Loucy (cell line): ENCODE measurements around the gene CPT1C.

Experiments
- H2AFZ ChIP-seq: fragments of 200-600 bp; sonication (generic); 2 replicates; pipeline ENCODE4 v1.6.0; 2016; ENCODE audit warnings: antibody characterized with exemption, mild to moderate bottlenecking, low read length, moderate library complexity
- H3F3A ChIP-seq: fragments of 200-600 bp; 2 replicates; pipeline ENCODE4 v1.6.0; 2016; ENCODE audit warnings: antibody characterized with exemption, low read depth, mild to moderate bottlenecking
- H3K27me3 ChIP-seq: fragments of 200-600 bp; sonication (generic); 2 replicates; pipeline ENCODE4 v1.6.1; 2014; ENCODE audit warnings: low read length, mild to moderate bottlenecking; ENCODE audit not compliant: insufficient read depth, poor library complexity, severe bottlenecking
- H3K36me3 ChIP-seq: fragments of 200-600 bp; sonication (generic); 2 replicates; pipeline ENCODE4 v1.6.1; 2016; ENCODE audit warnings: low read length; ENCODE audit not compliant: insufficient read depth
- H3K4me1 ChIP-seq: fragments of 200-600 bp; sonication (generic); 2 replicates; pipeline ENCODE4 v1.5.1; 2014; ENCODE audit warnings: low read length, mild to moderate bottlenecking; ENCODE audit not compliant: insufficient read depth, poor library complexity, severe bottlenecking
- H3K4me2 ChIP-seq: fragments of 200-600 bp; sonication (generic); 2 replicates; pipeline ENCODE4 v1.6.0; 2014; ENCODE audit warnings: antibody characterized with exemption, low read length, low read depth, mild to moderate bottlenecking; ENCODE audit not compliant: poor library complexity, severe bottlenecking
- H3K4me3 ChIP-seq: fragments of 200-600 bp; sonication (generic); 2 replicates; pipeline ENCODE4 v1.5.1; 2014; ENCODE audit warnings: low read length, mild to moderate bottlenecking, mixed read lengths; ENCODE audit not compliant: poor library complexity, severe bottlenecking
- H3K79me2 ChIP-seq: fragments of 200-600 bp; sonication (generic); 2 replicates; pipeline ENCODE4 v1.6.1; 2014; ENCODE audit warnings: low read length; ENCODE audit not compliant: insufficient read depth
- H3K9ac ChIP-seq: fragments of 200-600 bp; sonication (generic); 2 replicates; pipeline ENCODE4 v1.6.0; 2014; ENCODE audit warnings: mild to moderate bottlenecking, low read depth, low read length, moderate library complexity; ENCODE audit not compliant: poor library complexity, severe bottlenecking
- H3K9me2 ChIP-seq: fragments of 200-600 bp; sonication (generic); replicated peaks from 2 replicates; pipeline ENCODE4 v1.6.1; 2016; ENCODE audit warnings: low read depth, low read length, mixed read lengths
- H3K9me3 ChIP-seq: fragments of 200-600 bp; sonication (generic); 2 replicates; pipeline ENCODE4 v1.6.1; 2014; ENCODE audit warnings: mild to moderate bottlenecking, antibody characterized with exemption, low read length, low read depth; ENCODE audit not compliant: insufficient read depth
- H4K20me1 ChIP-seq: fragments of 200-600 bp; sonication (generic); 2 replicates; pipeline ENCODE4 v1.6.0; 2014; ENCODE audit warnings: antibody characterized with exemption, low read length, mild to moderate bottlenecking; ENCODE audit not compliant: insufficient read depth, poor library complexity, severe bottlenecking
- CTCF ChIP-seq: fragments of 200-600 bp; sonication (generic); conservative IDR thresholded peaks from 2 replicates; pipeline ENCODE4 v1.5.1; 2014; ENCODE audit warnings: mild to moderate bottlenecking, antibody characterized with exemption, low read length
- EZH2phosphoT487 ChIP-seq: fragments of 200-600 bp; IDR thresholded peaks from 2 replicates; pipeline ENCODE4 v1.6.1; 2018; ENCODE audit warnings: antibody characterized with exemption, mild to moderate bottlenecking, moderate library complexity, borderline replicate concordance

Gene CPT1C

GRCh38 chr19:49685845-49686332, 5.0 kb upstream of the CPT1C start:
- no peak for TF ChIP-seq EZH2phosphoT487
- no peak for TF ChIP-seq CTCF
- H4K20me1 ChIP-seq: peaks cover 22% of the 10 kb centered on the region
- H3K79me2 ChIP-seq: peaks cover 13% of the 10 kb centered on the region
- no peak overlapping the region for H3K4me2 ChIP-seq
- no peaks in the 10 kb centered on the region for H3K9me2 ChIP-seq
- no peaks in the 10 kb centered on the region for H3F3A ChIP-seq
- H3K9ac ChIP-seq: no peak overlapping the region
- no peaks in the 10 kb centered on the region for H3K27me3 ChIP-seq
- H2AFZ ChIP-seq: no peak overlapping the region
- no peaks in the 10 kb centered on the region for H3K9me3 ChIP-seq
- peaks cover 4% of the 10 kb centered on the region for H3K4me1 ChIP-seq
- H3K36me3 ChIP-seq: peaks cover 71% of the 10 kb centered on the region; the same call in 1 of the 2 replicates
- no peak overlapping the region for H3K4me3 ChIP-seq

DNA sequence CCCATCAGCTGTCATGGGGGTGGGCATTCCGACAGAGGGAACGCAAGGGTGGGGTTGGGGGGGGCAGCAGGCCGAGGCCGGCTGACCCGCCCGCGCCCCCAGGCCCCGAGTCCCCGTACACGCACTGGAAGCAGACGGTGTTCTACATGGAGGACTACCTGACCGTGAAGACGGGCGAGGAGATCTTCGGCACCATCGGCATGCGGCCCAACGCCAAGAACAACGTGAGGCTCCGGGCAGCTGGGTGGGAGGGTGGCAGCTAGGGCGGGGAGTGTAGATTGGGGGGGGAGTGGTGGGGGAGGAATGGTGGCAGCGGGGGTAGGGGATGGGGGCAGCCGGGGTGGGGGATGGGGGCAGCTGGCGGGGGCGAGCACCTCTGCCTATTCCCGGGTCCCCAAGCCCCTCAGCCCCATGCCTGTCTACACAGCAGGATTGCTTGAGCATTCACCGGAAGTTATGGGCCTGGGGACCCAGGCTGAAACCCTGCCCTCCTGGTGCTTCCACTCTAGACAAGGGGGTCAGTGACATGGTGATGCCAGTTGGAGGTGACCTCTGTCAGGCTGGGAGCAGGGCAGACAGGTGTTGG, 4.3 kb upstream of the CPT1C start:
- H3K27me3 ChIP-seq: no peaks in the 10 kb centered on the region
- no peaks in the 10 kb centered on the region for H3K9me2 ChIP-seq
- no peak overlapping the region for H2AFZ ChIP-seq
- TF ChIP-seq EZH2phosphoT487 (no peak), CTCF (no peak)
- no peak overlapping the region for H3K4me3 ChIP-seq
- no peaks in the 10 kb centered on the region for H3K9me3 ChIP-seq
- H3K9ac ChIP-seq: no peak overlapping the region
- no peaks in the 10 kb centered on the region for H3K4me1 ChIP-seq
- peaks cover 18% of the 10 kb centered on the region for H4K20me1 ChIP-seq
- no peak overlapping the region for H3K4me2 ChIP-seq
- no peaks in the 10 kb centered on the region for H3F3A ChIP-seq
- H3K79me2 ChIP-seq: peaks cover 9% of the 10 kb centered on the region; the same call in 1 of the 2 replicates
- H3K36me3 ChIP-seq: peaks cover 67% of the 10 kb centered on the region; the same call in 1 of the 2 replicates

GRCh38 chr19:49687150-49687549, 3.8 kb upstream of the CPT1C start:
- Histone ChIP-seq H3K4me2 (no peak overlapping the region), H4K20me1 (peaks cover 13% of the 10 kb centered on the region), H3F3A (no peaks in the 10 kb centered on the region), H3K4me1 (no peaks in the 10 kb centered on the region), H3K4me3 (no peak overlapping the region), H3K79me2 (peaks cover 3% of the 10 kb centered on the region; the same call in 1 of the 2 replicates), H3K9me3 (no peaks in the 10 kb centered on the region), H3K36me3 (peaks cover 62% of the 10 kb centered on the region; the same call in 1 of the 2 replicates), H3K27me3 (no peaks in the 10 kb centered on the region), H2AFZ (no peak overlapping the region), H3K9ac (no peak overlapping the region), H3K9me2 (no peaks in the 10 kb centered on the region)
- no peak for TF ChIP-seq CTCF
- TF ChIP-seq EZH2phosphoT487: no peak
